HL-60 (cell line): Measurements from ENCODE around the gene ZFHX3.

ENCODE experiments used
- GABPA ChIP-seq: IDR thresholded peaks from 2 replicates; pipeline ENCODE4 v1.6.1; 2012; ENCODE audit warnings: low read depth
- POLR2AphosphoS5 ChIP-seq: IDR thresholded peaks from 2 replicates; pipeline ENCODE4 v1.6.1; 2012; ENCODE audit warnings: low read depth
- SPI1 ChIP-seq: IDR thresholded peaks from 2 replicates; pipeline ENCODE4 v1.6.1; 2012; ENCODE audit warnings: low read depth, mild to moderate bottlenecking, borderline replicate concordance
- TF ChIP-seq, protein P1 (sequence below): IDR thresholded peaks from one replicate; pipeline ENCODE4 v1.5.1; 2011; ENCODE audit warnings: low read length, control low read depth, inconsistent platforms; ENCODE audit not compliant: insufficient read depth
- TF ChIP-seq, protein P2 (sequence below): IDR thresholded peaks from 2 replicates; pipeline ENCODE4 v1.6.1; 2012; ENCODE audit warnings: low read depth; ENCODE audit not compliant: insufficient replicate concordance

DNA sequence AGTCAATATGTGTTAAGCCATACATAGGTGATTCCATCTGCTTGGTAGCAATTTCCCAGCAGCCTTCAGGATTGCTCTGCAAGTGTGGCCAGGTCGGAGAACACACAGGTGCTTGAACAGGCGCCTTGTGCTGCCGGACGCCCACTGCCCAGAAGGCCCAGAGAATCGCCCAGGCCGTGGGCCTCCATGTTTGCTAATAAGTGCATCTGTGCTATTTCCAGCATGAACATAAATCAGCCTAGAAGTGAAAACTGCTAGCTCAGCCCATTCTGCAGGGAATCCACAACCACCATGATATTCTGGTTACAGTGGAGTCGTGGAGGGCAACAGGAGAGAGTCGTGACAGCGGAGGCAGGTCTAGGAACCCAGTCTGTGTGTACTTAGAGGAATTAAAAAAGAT, 78.1 kb downstream of the ZFHX3 start:
- TF ChIP-seq, protein P1, sequence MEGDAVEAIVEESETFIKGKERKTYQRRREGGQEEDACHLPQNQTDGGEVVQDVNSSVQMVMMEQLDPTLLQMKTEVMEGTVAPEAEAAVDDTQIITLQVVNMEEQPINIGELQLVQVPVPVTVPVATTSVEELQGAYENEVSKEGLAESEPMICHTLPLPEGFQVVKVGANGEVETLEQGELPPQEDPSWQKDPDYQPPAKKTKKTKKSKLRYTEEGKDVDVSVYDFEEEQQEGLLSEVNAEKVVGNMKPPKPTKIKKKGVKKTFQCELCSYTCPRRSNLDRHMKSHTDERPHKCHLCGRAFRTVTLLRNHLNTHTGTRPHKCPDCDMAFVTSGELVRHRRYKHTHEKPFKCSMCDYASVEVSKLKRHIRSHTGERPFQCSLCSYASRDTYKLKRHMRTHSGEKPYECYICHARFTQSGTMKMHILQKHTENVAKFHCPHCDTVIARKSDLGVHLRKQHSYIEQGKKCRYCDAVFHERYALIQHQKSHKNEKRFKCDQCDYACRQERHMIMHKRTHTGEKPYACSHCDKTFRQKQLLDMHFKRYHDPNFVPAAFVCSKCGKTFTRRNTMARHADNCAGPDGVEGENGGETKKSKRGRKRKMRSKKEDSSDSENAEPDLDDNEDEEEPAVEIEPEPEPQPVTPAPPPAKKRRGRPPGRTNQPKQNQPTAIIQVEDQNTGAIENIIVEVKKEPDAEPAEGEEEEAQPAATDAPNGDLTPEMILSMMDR, result no peak
- no peak for TF ChIP-seq GABPA
- no peak for TF ChIP-seq POLR2AphosphoS5
- TF ChIP-seq, protein P2, sequence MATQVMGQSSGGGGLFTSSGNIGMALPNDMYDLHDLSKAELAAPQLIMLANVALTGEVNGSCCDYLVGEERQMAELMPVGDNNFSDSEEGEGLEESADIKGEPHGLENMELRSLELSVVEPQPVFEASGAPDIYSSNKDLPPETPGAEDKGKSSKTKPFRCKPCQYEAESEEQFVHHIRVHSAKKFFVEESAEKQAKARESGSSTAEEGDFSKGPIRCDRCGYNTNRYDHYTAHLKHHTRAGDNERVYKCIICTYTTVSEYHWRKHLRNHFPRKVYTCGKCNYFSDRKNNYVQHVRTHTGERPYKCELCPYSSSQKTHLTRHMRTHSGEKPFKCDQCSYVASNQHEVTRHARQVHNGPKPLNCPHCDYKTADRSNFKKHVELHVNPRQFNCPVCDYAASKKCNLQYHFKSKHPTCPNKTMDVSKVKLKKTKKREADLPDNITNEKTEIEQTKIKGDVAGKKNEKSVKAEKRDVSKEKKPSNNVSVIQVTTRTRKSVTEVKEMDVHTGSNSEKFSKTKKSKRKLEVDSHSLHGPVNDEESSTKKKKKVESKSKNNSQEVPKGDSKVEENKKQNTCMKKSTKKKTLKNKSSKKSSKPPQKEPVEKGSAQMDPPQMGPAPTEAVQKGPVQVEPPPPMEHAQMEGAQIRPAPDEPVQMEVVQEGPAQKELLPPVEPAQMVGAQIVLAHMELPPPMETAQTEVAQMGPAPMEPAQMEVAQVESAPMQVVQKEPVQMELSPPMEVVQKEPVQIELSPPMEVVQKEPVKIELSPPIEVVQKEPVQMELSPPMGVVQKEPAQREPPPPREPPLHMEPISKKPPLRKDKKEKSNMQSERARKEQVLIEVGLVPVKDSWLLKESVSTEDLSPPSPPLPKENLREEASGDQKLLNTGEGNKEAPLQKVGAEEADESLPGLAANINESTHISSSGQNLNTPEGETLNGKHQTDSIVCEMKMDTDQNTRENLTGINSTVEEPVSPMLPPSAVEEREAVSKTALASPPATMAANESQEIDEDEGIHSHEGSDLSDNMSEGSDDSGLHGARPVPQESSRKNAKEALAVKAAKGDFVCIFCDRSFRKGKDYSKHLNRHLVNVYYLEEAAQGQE, result no peak
- no peak for TF ChIP-seq SPI1
